Measurements from ENCODE around the gene STH. TPM values are rescaled to one million over a fixed set of nuclear protein-coding genes. Genes with fewer than 3 reads are reported as not detected.

Gene STH
- total RNA-seq, 1 experiment from 2014 or later: not detected

DNA sequence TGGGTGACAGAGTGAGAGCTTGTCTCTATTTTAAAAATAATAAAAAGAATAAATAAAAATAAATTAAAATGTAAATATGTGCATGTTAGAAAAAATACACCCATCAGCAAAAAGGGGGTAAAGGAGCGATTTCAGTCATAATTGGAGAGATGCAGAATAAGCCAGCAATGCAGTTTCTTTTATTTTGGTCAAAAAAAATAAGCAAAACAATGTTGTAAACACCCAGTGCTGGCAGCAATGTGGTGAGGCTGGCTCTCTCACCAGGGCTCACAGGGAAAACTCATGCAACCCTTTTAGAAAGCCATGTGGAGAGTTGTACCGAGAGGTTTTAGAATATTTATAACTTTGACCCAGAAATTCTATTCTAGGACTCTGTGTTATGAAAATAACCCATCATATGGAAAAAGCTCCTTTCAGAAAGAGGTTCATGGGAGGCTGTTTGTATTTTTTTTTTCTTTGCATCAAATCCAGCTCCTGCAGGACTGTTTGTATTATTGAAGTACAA is 8.5 kb downstream of the STH start:
- Mint-ChIP-seq H3K9me3 (ENCODE audit: unreplicated experiment) (no peaks in the 10 kb centered on the region), H3K4me3 (ENCODE audit: unreplicated experiment) (no peak overlapping the region), H3K4me1 (ENCODE audit: insufficient read depth, unreplicated experiment) (no peaks in the 10 kb centered on the region), H3K27ac (ENCODE audit: low read depth, unreplicated experiment) (no peak overlapping the region), H3K36me3 (ENCODE audit: insufficient read depth, unreplicated experiment) (no peaks in the 10 kb centered on the region), H3K27me3 (ENCODE audit: insufficient read depth, unreplicated experiment) (no peaks in the 10 kb centered on the region)
- BruUV-seq (replicated peaks): no TSS peak
- intact Hi-C loops (cut with micrococcal nuclease): loop anchor here (10.0 kb wide), 1 partner anchor 177 kb away; no protein-coding TSS in a partner anchor
- ChIA-PET CTCF (interaction anchor here (0.8 to 0.9 kb wide), 3 partner anchors 206 to 1657 kb away, joined by 3 read pairs; no protein-coding TSS in a partner anchor), POLR2A (no interaction called here)
- no peak for DNase-seq (ENCODE audit: unreplicated experiment)
- TF ChIP-seq, protein P1, sequence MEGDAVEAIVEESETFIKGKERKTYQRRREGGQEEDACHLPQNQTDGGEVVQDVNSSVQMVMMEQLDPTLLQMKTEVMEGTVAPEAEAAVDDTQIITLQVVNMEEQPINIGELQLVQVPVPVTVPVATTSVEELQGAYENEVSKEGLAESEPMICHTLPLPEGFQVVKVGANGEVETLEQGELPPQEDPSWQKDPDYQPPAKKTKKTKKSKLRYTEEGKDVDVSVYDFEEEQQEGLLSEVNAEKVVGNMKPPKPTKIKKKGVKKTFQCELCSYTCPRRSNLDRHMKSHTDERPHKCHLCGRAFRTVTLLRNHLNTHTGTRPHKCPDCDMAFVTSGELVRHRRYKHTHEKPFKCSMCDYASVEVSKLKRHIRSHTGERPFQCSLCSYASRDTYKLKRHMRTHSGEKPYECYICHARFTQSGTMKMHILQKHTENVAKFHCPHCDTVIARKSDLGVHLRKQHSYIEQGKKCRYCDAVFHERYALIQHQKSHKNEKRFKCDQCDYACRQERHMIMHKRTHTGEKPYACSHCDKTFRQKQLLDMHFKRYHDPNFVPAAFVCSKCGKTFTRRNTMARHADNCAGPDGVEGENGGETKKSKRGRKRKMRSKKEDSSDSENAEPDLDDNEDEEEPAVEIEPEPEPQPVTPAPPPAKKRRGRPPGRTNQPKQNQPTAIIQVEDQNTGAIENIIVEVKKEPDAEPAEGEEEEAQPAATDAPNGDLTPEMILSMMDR (IDR thresholded peaks at IDR 0.05; ENCODE audit: unreplicated experiment): no peak

DNA sequence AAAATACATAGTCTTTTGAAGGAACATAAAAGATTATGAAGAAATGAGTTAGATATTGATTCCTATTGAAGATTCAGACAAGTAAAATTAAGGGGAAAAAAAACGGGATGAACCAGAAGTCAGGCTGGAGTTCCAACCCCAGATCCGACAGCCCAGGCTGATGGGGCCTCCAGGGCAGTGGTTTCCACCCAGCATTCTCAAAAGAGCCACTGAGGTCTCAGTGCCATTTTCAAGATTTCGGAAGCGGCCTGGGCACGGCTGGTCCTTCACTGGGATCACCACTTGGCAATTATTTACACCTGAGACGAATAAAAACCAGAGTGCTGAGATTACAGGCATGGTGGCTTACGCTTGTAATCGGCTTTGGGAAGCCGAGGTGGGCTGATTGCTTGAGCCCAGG is 9.5 kb downstream of the STH start:
- intact Hi-C loops (cut with micrococcal nuclease): loop anchor here (10.0 kb wide), 1 partner anchor 176 kb away; no protein-coding TSS in a partner anchor
- no peak for DNase-seq (ENCODE audit: unreplicated experiment)
- no peak overlapping the region for H3K27ac Mint-ChIP-seq (ENCODE audit: low read depth, unreplicated experiment)
- H3K27me3 Mint-ChIP-seq (ENCODE audit: insufficient read depth, unreplicated experiment): no peaks in the 10 kb centered on the region
- POLR2A ChIA-PET: interaction anchor here (0.6 kb wide), 1 partner anchor 23 kb away, joined by 4 read pairs; no protein-coding TSS in a partner anchor
- H3K4me3 Mint-ChIP-seq (ENCODE audit: unreplicated experiment): no peak overlapping the region
- no peaks in the 10 kb centered on the region for H3K36me3 Mint-ChIP-seq (ENCODE audit: insufficient read depth, unreplicated experiment)
- peaks cover under 1% of the 10 kb centered on the region for H3K4me1 Mint-ChIP-seq (ENCODE audit: insufficient read depth, unreplicated experiment)
- CTCF ChIA-PET: interaction anchor here (0.7 to 0.9 kb wide), 2 partner anchors 278 to 827 kb away, joined by 3 read pairs; no protein-coding TSS in a partner anchor
- H3K9me3 Mint-ChIP-seq (ENCODE audit: unreplicated experiment): no peaks in the 10 kb centered on the region
- BruUV-seq (replicated peaks): no TSS peak
- TF ChIP-seq, protein P1 (IDR thresholded peaks at IDR 0.05; ENCODE audit: unreplicated experiment): no peak

DNA sequence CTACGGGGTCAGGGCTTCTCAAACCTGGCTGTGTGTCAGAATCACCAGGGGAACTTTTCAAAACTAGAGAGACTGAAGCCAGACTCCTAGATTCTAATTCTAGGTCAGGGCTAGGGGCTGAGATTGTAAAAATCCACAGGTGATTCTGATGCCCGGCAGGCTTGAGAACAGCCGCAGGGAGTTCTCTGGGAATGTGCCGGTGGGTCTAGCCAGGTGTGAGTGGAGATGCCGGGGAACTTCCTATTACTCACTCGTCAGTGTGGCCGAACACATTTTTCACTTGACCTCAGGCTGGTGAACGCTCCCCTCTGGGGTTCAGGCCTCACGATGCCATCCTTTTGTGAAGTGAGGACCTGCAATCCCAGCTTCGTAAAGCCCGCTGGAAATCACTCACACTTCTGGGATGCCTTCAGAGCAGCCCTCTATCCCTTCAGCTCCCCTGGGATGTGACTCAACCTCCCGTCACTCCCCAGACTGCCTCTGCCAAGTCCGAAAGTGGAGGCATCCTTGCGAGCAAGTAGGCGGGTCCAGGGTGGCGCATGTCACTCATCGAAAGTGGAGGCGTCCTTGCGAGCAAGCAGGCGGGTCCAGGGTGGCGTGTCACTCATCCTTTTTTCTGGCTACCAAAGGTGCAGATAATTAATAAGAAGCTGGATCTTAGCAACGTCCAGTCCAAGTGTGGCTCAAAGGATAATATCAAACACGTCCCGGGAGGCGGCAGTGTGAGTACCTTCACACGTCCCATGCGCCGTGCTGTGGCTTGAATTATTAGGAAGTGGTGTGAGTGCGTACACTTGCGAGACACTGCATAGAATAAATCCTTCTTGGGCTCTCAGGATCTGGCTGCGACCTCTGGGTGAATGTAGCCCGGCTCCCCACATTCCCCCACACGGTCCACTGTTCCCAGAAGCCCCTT is 10.9 kb downstream of the STH start:
- ChIA-PET CTCF (no interaction called here), POLR2A (no interaction called here)
- Mint-ChIP-seq H3K36me3 (ENCODE audit: insufficient read depth, unreplicated experiment) (no peaks in the 10 kb centered on the region), H3K27me3 (ENCODE audit: insufficient read depth, unreplicated experiment) (no peaks in the 10 kb centered on the region), H3K9me3 (ENCODE audit: unreplicated experiment) (no peaks in the 10 kb centered on the region), H3K27ac (ENCODE audit: low read depth, unreplicated experiment) (no peak overlapping the region), H3K4me1 (ENCODE audit: insufficient read depth, unreplicated experiment) (peaks cover 8% of the 10 kb centered on the region), H3K4me3 (ENCODE audit: unreplicated experiment) (no peak overlapping the region)
- BruUV-seq (replicated peaks): no TSS peak
- DNase-seq (ENCODE audit: unreplicated experiment): no peak
- intact Hi-C loops (cut with micrococcal nuclease): loop anchor here (10.0 kb wide), 1 partner anchor 175 kb away; no protein-coding TSS in a partner anchor
- TF ChIP-seq, protein P1 (IDR thresholded peaks at IDR 0.05; ENCODE audit: unreplicated experiment): no peak

DNA sequence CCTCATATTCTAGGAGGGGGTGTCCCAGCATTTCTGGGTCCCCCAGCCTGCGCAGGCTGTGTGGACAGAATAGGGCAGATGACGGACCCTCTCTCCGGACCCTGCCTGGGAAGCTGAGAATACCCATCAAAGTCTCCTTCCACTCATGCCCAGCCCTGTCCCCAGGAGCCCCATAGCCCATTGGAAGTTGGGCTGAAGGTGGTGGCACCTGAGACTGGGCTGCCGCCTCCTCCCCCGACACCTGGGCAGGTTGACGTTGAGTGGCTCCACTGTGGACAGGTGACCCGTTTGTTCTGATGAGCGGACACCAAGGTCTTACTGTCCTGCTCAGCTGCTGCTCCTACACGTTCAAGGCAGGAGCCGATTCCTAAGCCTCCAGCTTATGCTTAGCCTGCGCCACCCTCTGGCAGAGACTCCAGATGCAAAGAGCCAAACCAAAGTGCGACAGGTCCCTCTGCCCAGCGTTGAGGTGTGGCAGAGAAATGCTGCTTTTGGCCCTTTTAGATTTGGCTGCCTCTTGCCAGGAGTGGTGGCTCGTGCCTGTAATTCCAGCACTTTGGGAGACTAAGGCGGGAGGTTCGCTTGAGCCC is 11.6 kb downstream of the STH start:
- Mint-ChIP-seq H3K27ac (ENCODE audit: low read depth, unreplicated experiment) (no peak overlapping the region), H3K9me3 (ENCODE audit: unreplicated experiment) (no peaks in the 10 kb centered on the region), H3K4me3 (ENCODE audit: unreplicated experiment) (no peak overlapping the region), H3K36me3 (ENCODE audit: insufficient read depth, unreplicated experiment) (no peaks in the 10 kb centered on the region), H3K4me1 (ENCODE audit: insufficient read depth, unreplicated experiment) (peaks cover 8% of the 10 kb centered on the region), H3K27me3 (ENCODE audit: insufficient read depth, unreplicated experiment) (no peaks in the 10 kb centered on the region)
- ChIA-PET CTCF (interaction anchor here (0.6 kb wide), 1 partner anchor 117 kb away, joined by 4 read pairs; no protein-coding TSS in a partner anchor), POLR2A (no interaction called here)
- intact Hi-C loops (cut with micrococcal nuclease): no loop called here
- no peak for DNase-seq (ENCODE audit: unreplicated experiment)
- TF ChIP-seq, protein P1 (IDR thresholded peaks at IDR 0.05; ENCODE audit: unreplicated experiment): no peak
- BruUV-seq (replicated peaks): no TSS peak

Data from MCF 10A (cell line).